ENCODE results near the gene NRSN2.
"Not testable (repeated sequence)": the region's sequence is repeated elsewhere in the genome, so short reads cannot be mapped to it uniquely, and the experiment has no call there.

Gene NRSN2

DNA sequence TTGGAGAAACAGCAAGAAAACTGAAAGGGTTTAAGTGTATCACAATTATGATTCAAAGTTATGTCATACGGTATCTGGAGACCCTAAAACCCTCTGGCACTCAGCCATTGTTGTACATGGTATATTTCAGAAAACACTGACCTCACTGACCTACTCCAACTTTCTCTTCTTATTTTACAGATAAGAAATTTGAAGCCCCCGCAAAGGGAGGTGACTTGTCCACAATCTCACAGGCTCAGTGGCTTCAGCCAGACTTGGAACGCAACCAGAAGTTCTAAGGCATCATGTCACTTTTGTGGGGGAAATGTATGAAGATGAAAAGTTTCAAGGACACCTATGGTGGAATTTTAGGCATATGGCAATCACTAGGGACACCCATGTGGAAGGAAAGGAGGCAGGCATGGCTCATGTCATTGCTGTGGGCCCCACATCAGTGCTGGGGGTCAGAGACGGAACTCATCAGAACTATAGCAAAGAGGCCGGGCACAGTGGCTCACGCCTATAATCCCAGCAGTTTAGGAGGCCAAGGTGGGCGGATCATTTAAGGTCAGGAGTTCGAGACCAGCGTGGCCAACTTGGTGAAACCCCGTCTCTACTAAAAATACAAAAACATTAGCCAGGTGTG lies 28.5 kb downstream of the NRSN2 start:
- H3K27me3 ChIP-seq (ENCODE audit: control insufficient read depth in 1 of 2, insufficient read depth in 2 of 2, low read length in 2 of 2): peaks cover 0 to 3% of the 10 kb centered on the region in 2 donors
- H3K9me3 ChIP-seq (ENCODE audit: control insufficient read depth in 1 of 2, low read length in 2 of 2): no peaks in the 10 kb centered on the region
- H3K36me3 ChIP-seq (ENCODE audit: control insufficient read depth in 1 of 2, insufficient read depth in 2 of 2, low read length in 2 of 2): no peaks in the 10 kb centered on the region
- H3K9ac ChIP-seq (ENCODE audit: low read depth in 1 of 2, low read length in 2 of 2): no peak overlapping the region
- no peak overlapping the region for H3K27ac ChIP-seq (ENCODE audit: low read depth, low read length)
- H3K4me1 ChIP-seq (ENCODE audit: control insufficient read depth in 1 of 2, insufficient read depth in 2 of 2, low read length in 2 of 2): peaks cover 0 to 3% of the 10 kb centered on the region in 2 donors
- no peak overlapping the region for H3K4me3 ChIP-seq (ENCODE audit: low read depth in 1 of 2, low read length in 2 of 2)

DNA sequence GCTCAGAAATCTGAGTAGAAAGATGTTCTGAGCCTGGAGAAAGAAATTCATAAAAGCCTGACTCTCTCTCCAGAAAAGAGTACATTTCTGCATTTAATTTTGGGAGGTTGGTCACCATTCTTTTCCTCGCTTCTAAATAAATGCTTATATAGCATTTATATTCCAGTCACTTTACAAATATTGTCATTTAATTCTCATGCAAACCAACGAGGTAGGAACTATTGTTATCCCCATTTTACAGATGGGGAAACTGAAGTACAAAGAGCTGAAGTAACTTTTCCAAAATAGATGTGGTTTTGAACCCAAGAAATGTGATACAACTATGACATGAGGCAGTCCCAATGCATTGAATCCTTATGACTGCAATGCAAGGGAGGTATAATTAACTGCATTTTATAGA lies 29.2 kb downstream of the NRSN2 start:
- Histone ChIP-seq H3K36me3 (ENCODE audit: control insufficient read depth in 1 of 2, insufficient read depth in 2 of 2, low read length in 2 of 2) (no peaks in the 10 kb centered on the region), H3K27me3 (ENCODE audit: control insufficient read depth in 1 of 2, insufficient read depth in 2 of 2, low read length in 2 of 2) (peaks cover 0 to 3% of the 10 kb centered on the region in 2 donors), H3K9me3 (ENCODE audit: control insufficient read depth in 1 of 2, low read length in 2 of 2) (no peaks in the 10 kb centered on the region), H3K9ac (ENCODE audit: low read depth in 1 of 2, low read length in 2 of 2) (no peak overlapping the region), H3K4me1 (ENCODE audit: control insufficient read depth in 1 of 2, insufficient read depth in 2 of 2, low read length in 2 of 2) (peaks cover 0 to 3% of the 10 kb centered on the region in 2 donors), H3K4me3 (ENCODE audit: low read depth in 1 of 2, low read length in 2 of 2) (no peak overlapping the region), H3K27ac (ENCODE audit: low read depth, low read length) (no peak overlapping the region)

DNA sequence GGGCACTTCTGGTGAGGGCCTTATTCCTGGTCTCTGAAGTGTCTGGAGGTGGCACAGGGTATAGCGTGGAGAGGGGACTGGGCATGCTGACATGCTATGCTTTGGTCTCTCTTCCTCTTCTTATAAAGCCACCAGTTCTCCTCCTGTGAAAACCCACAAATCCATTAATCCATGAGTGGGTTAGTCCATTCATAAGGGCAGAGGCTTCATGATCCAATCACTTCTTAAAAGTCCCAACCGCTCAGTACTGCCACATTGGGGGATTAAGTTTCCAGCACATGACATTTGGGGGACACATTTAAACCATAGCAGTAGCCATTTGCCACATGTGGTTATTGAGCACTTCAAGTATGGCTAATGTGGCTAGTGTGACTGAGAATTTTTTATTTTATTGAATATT lies 29.8 kb downstream of the NRSN2 start:
- Histone ChIP-seq H3K9me3 (ENCODE audit: control insufficient read depth in 1 of 2, low read length in 2 of 2) (no peaks in the 10 kb centered on the region), H3K36me3 (ENCODE audit: control insufficient read depth in 1 of 2, insufficient read depth in 2 of 2, low read length in 2 of 2) (no peaks in the 10 kb centered on the region), H3K4me3 (ENCODE audit: low read depth in 1 of 2, low read length in 2 of 2) (no peak overlapping the region), H3K27me3 (ENCODE audit: control insufficient read depth in 1 of 2, insufficient read depth in 2 of 2, low read length in 2 of 2) (peaks cover 0 to 3% of the 10 kb centered on the region in 2 donors), H3K27ac (ENCODE audit: low read depth, low read length) (no peak overlapping the region), H3K4me1 (ENCODE audit: control insufficient read depth in 1 of 2, insufficient read depth in 2 of 2, low read length in 2 of 2) (no peaks in the 10 kb centered on the region), H3K9ac (ENCODE audit: low read depth in 1 of 2, low read length in 2 of 2) (no peak overlapping the region)

DNA sequence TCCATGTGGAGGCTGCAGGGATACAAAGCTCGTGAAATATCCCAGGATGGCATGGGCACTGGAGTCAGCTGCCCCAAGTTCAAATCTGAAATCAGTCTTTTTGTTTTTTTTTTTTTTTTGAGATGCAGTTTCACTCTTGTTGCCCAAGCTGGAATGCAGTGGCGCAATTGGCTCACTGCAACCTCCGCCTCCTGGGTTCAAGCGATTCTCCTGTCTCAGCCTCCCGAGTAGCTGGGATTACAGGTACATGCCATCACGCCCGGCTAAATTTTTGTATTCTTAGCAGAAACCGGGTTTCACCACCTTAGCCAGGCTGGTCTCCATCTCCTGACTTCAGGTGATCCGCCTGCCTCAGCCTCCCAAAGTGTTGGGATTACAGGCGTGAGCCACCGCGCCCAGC lies 30.7 kb downstream of the NRSN2 start:
- not testable (repeated sequence) for H3K9me3 ChIP-seq (ENCODE audit: control insufficient read depth in 1 of 2, low read length in 2 of 2); H3K4me3 ChIP-seq (ENCODE audit: low read depth in 1 of 2, low read length in 2 of 2); H3K9ac ChIP-seq (ENCODE audit: low read depth in 1 of 2, low read length in 2 of 2); H3K36me3 ChIP-seq (ENCODE audit: control insufficient read depth in 1 of 2, insufficient read depth in 2 of 2, low read length in 2 of 2); H3K27ac ChIP-seq (ENCODE audit: low read depth, low read length); H3K4me1 ChIP-seq (ENCODE audit: control insufficient read depth in 1 of 2, insufficient read depth in 2 of 2, low read length in 2 of 2); H3K27me3 ChIP-seq (ENCODE audit: control insufficient read depth in 1 of 2, insufficient read depth in 2 of 2, low read length in 2 of 2)

DNA sequence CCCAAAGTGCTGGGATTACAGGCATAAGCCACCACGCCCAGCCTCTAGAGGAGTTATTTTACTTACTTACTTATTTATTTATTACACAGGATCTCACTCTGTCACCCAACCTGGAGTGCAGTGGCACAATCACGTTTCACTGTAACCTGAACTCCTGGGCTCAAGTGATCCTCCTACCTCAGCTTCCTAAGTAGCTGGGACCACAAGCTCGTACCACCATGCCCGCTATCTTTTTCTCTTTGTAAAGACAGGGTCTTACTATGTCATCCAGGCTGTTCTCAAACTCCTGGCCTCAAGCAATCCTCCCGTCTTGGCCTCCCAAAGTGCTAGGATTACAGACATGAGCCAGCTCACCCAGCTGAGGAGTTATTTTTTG lies 32.0 kb downstream of the NRSN2 start:
- Histone ChIP-seq H3K27me3 (ENCODE audit: control insufficient read depth in 1 of 2, insufficient read depth in 2 of 2, low read length in 2 of 2) (peaks cover 0 to 8% of the 10 kb centered on the region in 2 donors), H3K36me3 (ENCODE audit: control insufficient read depth in 1 of 2, insufficient read depth in 2 of 2, low read length in 2 of 2) (no peaks in the 10 kb centered on the region), H3K4me1 (ENCODE audit: control insufficient read depth in 1 of 2, insufficient read depth in 2 of 2, low read length in 2 of 2) (peaks cover 6 to 7% of the 10 kb centered on the region in 2 donors), H3K27ac (ENCODE audit: low read depth, low read length) (no peak overlapping the region), H3K9ac (ENCODE audit: low read depth in 1 of 2, low read length in 2 of 2) (no peak overlapping the region), H3K4me3 (ENCODE audit: low read depth in 1 of 2, low read length in 2 of 2) (no peak overlapping the region), H3K9me3 (ENCODE audit: control insufficient read depth in 1 of 2, low read length in 2 of 2) (no peaks in the 10 kb centered on the region)

DNA sequence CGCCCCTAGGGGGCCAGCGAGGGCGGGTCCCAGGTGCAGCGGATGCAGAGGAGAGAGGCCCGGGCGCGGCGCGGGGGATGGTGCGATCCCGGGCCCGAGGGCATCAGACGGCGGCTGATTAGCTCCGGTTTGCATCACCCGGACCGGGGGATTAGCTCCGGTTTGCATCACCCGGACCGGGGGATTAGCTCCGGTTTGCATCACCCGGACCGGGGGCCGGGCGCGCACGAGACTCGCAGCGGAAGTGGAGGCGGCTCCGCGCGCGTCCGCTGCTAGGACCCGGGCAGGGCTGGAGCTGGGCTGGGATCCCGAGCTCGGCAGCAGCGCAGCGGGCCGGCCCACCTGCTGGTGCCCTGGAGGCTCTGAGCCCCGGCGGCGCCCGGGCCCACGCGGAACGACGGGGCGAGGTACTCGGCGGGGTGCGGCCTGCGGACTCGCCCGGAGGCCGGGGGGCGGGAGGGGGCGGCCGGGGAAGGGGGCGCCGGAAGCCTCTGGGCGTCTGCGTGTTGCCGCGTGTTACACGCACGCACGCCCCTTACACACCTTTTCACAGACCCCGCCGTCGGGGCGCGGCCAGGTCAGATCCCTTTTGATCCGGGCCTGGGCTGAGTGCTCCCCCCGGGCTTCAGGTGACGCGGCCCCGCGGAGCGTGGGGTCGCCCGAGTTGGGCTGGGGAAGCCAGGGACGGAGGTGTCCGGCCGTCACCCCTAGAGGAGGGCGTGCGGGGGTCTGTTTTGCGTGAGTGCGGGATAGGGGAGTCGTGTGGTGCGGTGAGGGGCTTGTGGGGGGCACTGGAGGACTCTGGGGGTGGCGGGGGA lies 34.1 kb downstream of the NRSN2 start:
- Histone ChIP-seq H3K9ac (ENCODE audit: low read depth in 1 of 2, low read length in 2 of 2) (peak overlapping the region in 1 of 2 donors; percentile 18), H3K36me3 (ENCODE audit: control insufficient read depth in 1 of 2, insufficient read depth in 2 of 2, low read length in 2 of 2) (no peaks in the 10 kb centered on the region), H3K4me1 (ENCODE audit: control insufficient read depth in 1 of 2, insufficient read depth in 2 of 2, low read length in 2 of 2) (peaks cover 6 to 7% of the 10 kb centered on the region in 2 donors), H3K4me3 (ENCODE audit: low read depth in 1 of 2, low read length in 2 of 2) (peak overlapping the region; percentile 66 to 71), H3K9me3 (ENCODE audit: control insufficient read depth in 1 of 2, low read length in 2 of 2) (no peaks in the 10 kb centered on the region), H3K27ac (ENCODE audit: low read depth, low read length) (no peak overlapping the region), H3K27me3 (ENCODE audit: control insufficient read depth in 1 of 2, insufficient read depth in 2 of 2, low read length in 2 of 2) (peaks cover 0 to 8% of the 10 kb centered on the region in 2 donors)

DNA sequence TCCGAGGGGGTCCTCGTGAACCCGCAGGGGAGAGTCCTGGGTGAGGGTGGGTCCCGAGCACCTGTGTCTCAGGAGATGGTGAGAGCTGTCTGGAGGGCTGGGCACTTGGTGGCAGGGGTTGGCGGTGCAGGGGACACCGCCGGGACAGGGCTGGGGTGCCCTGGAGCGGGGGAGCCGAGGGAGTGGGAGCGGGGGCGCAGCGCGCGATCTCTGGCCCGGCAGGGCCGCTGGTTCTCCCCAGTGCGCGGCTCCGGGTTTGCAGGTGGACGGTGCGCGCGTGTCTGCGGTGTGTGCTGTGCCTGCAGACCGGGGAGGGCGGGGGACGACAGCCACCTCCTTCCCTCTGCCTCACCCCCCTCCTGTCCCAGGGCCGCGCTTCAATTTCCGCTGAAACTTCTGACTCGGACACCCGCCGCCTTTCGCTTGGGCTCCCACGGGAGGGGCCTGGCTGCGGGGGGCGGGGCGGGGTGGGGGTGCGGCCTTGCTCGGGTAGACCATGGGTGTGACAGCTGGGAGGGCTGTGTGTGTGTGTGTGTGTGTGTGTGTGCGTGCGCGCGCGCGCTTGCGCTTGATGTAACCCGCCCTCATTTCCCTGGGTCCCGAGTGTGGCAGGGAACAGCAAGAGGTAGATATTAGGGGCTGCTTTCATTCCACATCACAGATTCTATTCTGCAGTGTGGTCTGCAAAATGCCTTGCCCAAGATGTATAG lies 34.8 kb downstream of the NRSN2 start:
- no peaks in the 10 kb centered on the region for H3K36me3 ChIP-seq (ENCODE audit: control insufficient read depth in 1 of 2, insufficient read depth in 2 of 2, low read length in 2 of 2)
- peak overlapping the region in 1 of 2 donors; percentile 43 for H3K9ac ChIP-seq (ENCODE audit: low read depth in 1 of 2, low read length in 2 of 2)
- H3K27me3 ChIP-seq (ENCODE audit: control insufficient read depth in 1 of 2, insufficient read depth in 2 of 2, low read length in 2 of 2): peaks cover 0 to 8% of the 10 kb centered on the region in 2 donors
- H3K4me1 ChIP-seq (ENCODE audit: control insufficient read depth in 1 of 2, insufficient read depth in 2 of 2, low read length in 2 of 2): peaks cover 6 to 7% of the 10 kb centered on the region in 2 donors
- no peak overlapping the region for H3K27ac ChIP-seq (ENCODE audit: low read depth, low read length)
- H3K4me3 ChIP-seq (ENCODE audit: low read depth in 1 of 2, low read length in 2 of 2): peak overlapping the region; percentile 66 to 71
- no peaks in the 10 kb centered on the region for H3K9me3 ChIP-seq (ENCODE audit: control insufficient read depth in 1 of 2, low read length in 2 of 2)

DNA sequence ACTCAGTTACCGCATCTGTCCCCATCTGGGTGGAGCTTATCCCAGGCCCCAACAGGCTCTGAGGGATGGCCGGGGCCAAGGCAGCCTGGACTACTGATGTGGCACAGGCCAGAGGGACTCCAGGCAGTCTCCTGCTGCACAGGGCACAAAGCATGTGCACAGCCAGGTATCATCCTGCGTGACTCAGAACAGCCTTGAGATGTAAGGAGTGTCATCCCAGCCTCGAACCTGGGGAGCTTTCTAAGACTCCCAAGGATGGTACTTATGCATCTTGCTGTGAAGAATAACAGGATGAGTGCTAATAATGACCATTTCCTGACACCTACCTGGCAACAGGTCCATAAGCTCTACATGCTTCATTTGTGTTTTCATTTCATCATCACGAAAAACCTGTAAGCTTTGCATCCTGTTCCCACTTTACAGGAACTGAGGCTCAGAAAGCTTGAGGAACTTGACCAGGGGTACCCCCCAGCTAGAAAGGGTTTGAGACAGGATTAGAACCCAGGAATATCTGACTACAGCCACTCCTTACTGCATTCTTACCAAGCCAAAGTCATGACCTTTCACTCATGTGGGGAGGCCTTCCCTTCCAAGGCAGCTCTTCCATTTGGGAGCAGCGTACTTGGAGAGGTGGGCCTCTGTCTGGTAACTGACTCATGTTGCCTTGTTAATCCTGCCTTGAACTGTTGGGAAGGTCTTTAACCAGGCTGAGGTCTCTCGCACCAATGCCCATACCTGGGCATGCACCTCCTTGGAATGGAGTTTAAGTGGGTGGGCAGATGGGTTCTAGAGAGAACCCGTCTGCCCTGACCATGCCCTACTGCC lies 35.6 kb downstream of the NRSN2 start:
- peak overlapping the region; percentile 40 to 71 for H3K4me3 ChIP-seq (ENCODE audit: low read depth in 1 of 2, low read length in 2 of 2)
- H3K36me3 ChIP-seq (ENCODE audit: control insufficient read depth in 1 of 2, insufficient read depth in 2 of 2, low read length in 2 of 2): no peaks in the 10 kb centered on the region
- no peak overlapping the region for H3K27ac ChIP-seq (ENCODE audit: low read depth, low read length)
- peaks cover 0 to 8% of the 10 kb centered on the region in 2 donors for H3K27me3 ChIP-seq (ENCODE audit: control insufficient read depth in 1 of 2, insufficient read depth in 2 of 2, low read length in 2 of 2)
- peaks cover 6 to 7% of the 10 kb centered on the region in 2 donors for H3K4me1 ChIP-seq (ENCODE audit: control insufficient read depth in 1 of 2, insufficient read depth in 2 of 2, low read length in 2 of 2)
- peak overlapping the region in 1 of 2 donors; percentile 38 for H3K9ac ChIP-seq (ENCODE audit: low read depth in 1 of 2, low read length in 2 of 2)
- no peaks in the 10 kb centered on the region for H3K9me3 ChIP-seq (ENCODE audit: control insufficient read depth in 1 of 2, low read length in 2 of 2)

DNA sequence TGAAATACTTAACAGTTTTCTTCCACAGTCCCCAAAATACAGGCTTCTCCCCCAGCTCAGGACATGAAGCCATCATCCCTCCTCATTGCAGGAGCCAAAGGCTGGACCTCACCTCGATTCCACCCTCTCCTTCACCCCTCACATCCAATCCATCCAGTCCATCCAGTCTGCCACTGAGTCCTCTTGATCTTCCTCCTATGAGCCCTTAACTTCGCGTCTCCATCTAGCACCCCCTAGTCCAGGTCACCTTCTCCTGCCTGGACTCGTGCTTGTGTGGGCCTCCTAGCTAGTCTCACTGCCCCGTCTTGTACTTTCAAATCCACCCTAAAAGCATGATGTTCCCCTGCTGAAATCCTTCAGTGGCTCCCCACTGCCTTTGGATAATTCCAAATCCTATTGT lies 37.0 kb downstream of the NRSN2 start:
- no peak overlapping the region for H3K27ac ChIP-seq (ENCODE audit: low read depth, low read length)
- H3K27me3 ChIP-seq (ENCODE audit: control insufficient read depth in 1 of 2, insufficient read depth in 2 of 2, low read length in 2 of 2): peaks cover 0 to 8% of the 10 kb centered on the region in 2 donors
- no peak overlapping the region for H3K4me3 ChIP-seq (ENCODE audit: low read depth in 1 of 2, low read length in 2 of 2)

More for the DNA sequence above, 37.0 kb downstream of the NRSN2 start:
- Histone ChIP-seq H3K9me3 (ENCODE audit: control insufficient read depth in 1 of 2, low read length in 2 of 2) (no peaks in the 10 kb centered on the region), H3K9ac (ENCODE audit: low read depth in 1 of 2, low read length in 2 of 2) (no peak overlapping the region), H3K36me3 (ENCODE audit: control insufficient read depth in 1 of 2, insufficient read depth in 2 of 2, low read length in 2 of 2) (peaks cover 0 to 3% of the 10 kb centered on the region in 2 donors), H3K4me1 (ENCODE audit: control insufficient read depth in 1 of 2, insufficient read depth in 2 of 2, low read length in 2 of 2) (peaks cover 6 to 7% of the 10 kb centered on the region in 2 donors)

Data from duodenal mucosa (tissue), 2 donors.